Caki2 (cell line): ENCODE measurements around the gene EDNRB. TPM values are rescaled to one million over a fixed set of nuclear protein-coding genes. Genes with fewer than 3 reads are reported as not detected.

Experiments used
- DNase-seq: peaks from one replicate; pipeline ENCODE4 v3.0.0-alpha.2; 2015; ENCODE audit warnings: low read depth
- in situ Hi-C: cut with HindIII; loops from 2 replicates; pipeline ENCODE4 v1.10.0; 2016; ENCODE audit warnings: low sequenced_read_pairs, low pct_unique_long_range_greater_than_20kb, mixed read lengths
- total RNA-seq: library from RNA; depleted of rRNA; stranded (reverse); fragments of >200 nt; shearing (Covaris generic); gene quantifications from 2 replicates; pipeline ENCODE4 v1.2.3, GENCODE V29; 2014; ENCODE audit warnings: low replicate concordance

The EDNRB gene
- total RNA-seq, 1 experiment from 2014 or later, result 3.0 TPM

GRCh38 chr13:77903435-77903834 lies 15.2 kb downstream of the EDNRB start:
- in situ Hi-C loops, result no loop called here
- no peak for DNase-seq

GRCh38 chr13:77902319-77902963 lies 16.2 kb downstream of the EDNRB start:
- in situ Hi-C loops, result no loop called here
- DNase-seq, result no peak

GRCh38 chr13:77898097-77898496 lies 20.5 kb downstream of the EDNRB start:
- peak; percentile 55 for DNase-seq
- in situ Hi-C loops, result no loop called here

- no peak for DNase-seq
- in situ Hi-C loops, result no loop called here
Measured at GRCh38 chr13:77896977-77897376, 21.7 kb downstream of the EDNRB start.

GRCh38 chr13:77896536-77896935 lies 22.1 kb downstream of the EDNRB start:
- in situ Hi-C loops, result no loop called here
- DNase-seq, result no peak

- no peak for DNase-seq
- in situ Hi-C loops, result no loop called here
Measured at GRCh38 chr13:77894743-77895142, 23.9 kb downstream of the EDNRB start.

- in situ Hi-C loops, result no loop called here
- DNase-seq, result no peak
Measured at GRCh38 chr13:77893066-77893465, 25.6 kb downstream of the EDNRB start.

- DNase-seq, result no peak
- in situ Hi-C loops, result no loop called here
Measured at GRCh38 chr13:77892491-77892890, 26.1 kb downstream of the EDNRB start.

GRCh38 chr13:77891486-77891885 lies 27.1 kb downstream of the EDNRB start:
- no peak for DNase-seq
- in situ Hi-C loops, result no loop called here

- DNase-seq, result no peak
- in situ Hi-C loops, result no loop called here
Measured at GRCh38 chr13:77891041-77891440, 27.6 kb downstream of the EDNRB start.

GRCh38 chr13:77883328-77883727 lies 35.3 kb downstream of the EDNRB start:
- in situ Hi-C loops, result no loop called here
- no peak for DNase-seq

- DNase-seq, result no peak
- in situ Hi-C loops, result no loop called here
Measured at GRCh38 chr13:77878190-77878589, 40.4 kb downstream of the EDNRB start.

- in situ Hi-C loops, result no loop called here
Measured at GRCh38 chr13:77876176-77876575, 42.5 kb downstream of the EDNRB start.

GRCh38 chr13:77874406-77874805 lies 44.2 kb downstream of the EDNRB start:
- DNase-seq, result no peak

More at GRCh38 chr13:77876176-77876575, 42.5 kb downstream of the EDNRB start:
- DNase-seq, result no peak

GRCh38 chr13:77872995-77873394 lies 45.6 kb downstream of the EDNRB start:
- in situ Hi-C loops, result no loop called here

More at GRCh38 chr13:77874406-77874805, 44.2 kb downstream of the EDNRB start:
- in situ Hi-C loops, result no loop called here

GRCh38 chr13:77871596-77871995 lies 47.0 kb downstream of the EDNRB start:
- no peak for DNase-seq
- in situ Hi-C loops, result no loop called here

More at GRCh38 chr13:77872995-77873394, 45.6 kb downstream of the EDNRB start:
- DNase-seq, result no peak

GRCh38 chr13:77868717-77869116 lies 49.9 kb downstream of the EDNRB start:
- in situ Hi-C loops, result no loop called here

GRCh38 chr13:77866971-77867370 lies 51.7 kb downstream of the EDNRB start:
- in situ Hi-C loops, result no loop called here
- no peak for DNase-seq

More at GRCh38 chr13:77868717-77869116, 49.9 kb downstream of the EDNRB start:
- DNase-seq, result no peak

- DNase-seq, result no peak
- in situ Hi-C loops, result no loop called here
Measured at GRCh38 chr13:77865622-77866021, 53.0 kb downstream of the EDNRB start.

GRCh38 chr13:77863144-77863543 lies 55.5 kb downstream of the EDNRB start:
- in situ Hi-C loops, result no loop called here
- DNase-seq, result no peak
